Astrocyte (in vitro differentiated cells and primary cell): ENCODE measurements around the gene AQP12B. TPM values are rescaled to one million over a fixed set of nuclear protein-coding genes. Genes with fewer than 3 reads are reported as not detected.

Source experiments
- DNase-seq: peaks from one replicate; pipeline ENCODE4 v3.0.0-alpha.2; 2010; ENCODE audit warnings: low read depth
- FAIRE-seq: peaks from 2 replicates; lab custom pipeline; 2011; peaks lifted over from hg19 to GRCh38; lab: Jason Lieb, UNC
- H2AFZ ChIP-seq: 2 replicates; pipeline ENCODE4 v1.6.0; 2012; ENCODE audit warnings: low read depth, low read length, inconsistent platforms
- H3K27ac ChIP-seq: 2 replicates; pipeline ENCODE4 v1.5.1; 2011; ENCODE audit warnings: low read depth, low read length, inconsistent platforms
- H3K27me3 ChIP-seq: 2 replicates; pipeline ENCODE4 v1.6.0; 2011; ENCODE audit warnings: low read length, inconsistent platforms; ENCODE audit not compliant: insufficient read depth
- H3K36me3 ChIP-seq: 2 replicates; pipeline ENCODE4 v1.5.1; 2011; ENCODE audit warnings: low read length, inconsistent platforms; ENCODE audit not compliant: insufficient read depth
- H3K4me1 ChIP-seq: 2 replicates; pipeline ENCODE4 v1.5.1; 2011; ENCODE audit warnings: low read length, inconsistent platforms; ENCODE audit not compliant: insufficient read depth
- H3K4me2 ChIP-seq: 2 replicates; pipeline ENCODE4 v1.6.0; 2012; ENCODE audit warnings: low read length, inconsistent platforms
- H3K4me3 ChIP-seq: 2 replicates; pipeline ENCODE4 v1.5.1; 2011; ENCODE audit warnings: low read depth, mild to moderate bottlenecking, low read length, inconsistent platforms; ENCODE audit not compliant: insufficient read depth
- H3K79me2 ChIP-seq: 2 replicates; pipeline ENCODE4 v1.6.0; 2012; ENCODE audit warnings: mild to moderate bottlenecking, low read length, inconsistent platforms; ENCODE audit not compliant: insufficient read depth
- H3K9ac ChIP-seq: 2 replicates; pipeline ENCODE4 v1.6.0; 2012; ENCODE audit warnings: mild to moderate bottlenecking, low read length, inconsistent platforms
- H3K9me3 ChIP-seq: 2 replicates; pipeline ENCODE4 v1.5.1; 2012; ENCODE audit warnings: low read depth, mild to moderate bottlenecking, low read length, inconsistent platforms; ENCODE audit not compliant: insufficient read depth
- H4K20me1 ChIP-seq: 2 replicates; pipeline ENCODE4 v1.6.0; 2012; ENCODE audit warnings: low read length, inconsistent platforms; ENCODE audit not compliant: insufficient read depth
- H3K27ac Mint-ChIP-seq: one replicate; pipeline ENCODE4 v1.8.0; 2021; ENCODE audit warnings: mild to moderate bottlenecking, mixed read lengths; ENCODE audit not compliant: unreplicated experiment
- H3K27me3 Mint-ChIP-seq: one replicate; pipeline ENCODE4 v1.8.0; 2021; ENCODE audit warnings: low read depth, mixed read lengths; ENCODE audit not compliant: unreplicated experiment
- H3K36me3 Mint-ChIP-seq: one replicate; pipeline ENCODE4 v1.8.0; 2021; ENCODE audit warnings: low read depth, mixed read lengths; ENCODE audit not compliant: unreplicated experiment
- H3K4me1 Mint-ChIP-seq: one replicate; pipeline ENCODE4 v1.8.0; 2021; ENCODE audit warnings: low read depth, mixed read lengths; ENCODE audit not compliant: unreplicated experiment
- H3K4me3 Mint-ChIP-seq: one replicate; pipeline ENCODE4 v1.8.0; 2021; ENCODE audit warnings: mild to moderate bottlenecking, moderate library complexity, mixed read lengths; ENCODE audit not compliant: unreplicated experiment
- H3K9me3 Mint-ChIP-seq: one replicate; pipeline ENCODE4 v1.8.0; 2021; ENCODE audit warnings: mild to moderate bottlenecking, mixed read lengths; ENCODE audit not compliant: unreplicated experiment
- EZH2 ChIP-seq: IDR thresholded peaks from 2 replicates; pipeline ENCODE4 v1.6.1; 2012; ENCODE audit warnings: mild to moderate bottlenecking, low read length, inconsistent platforms; ENCODE audit not compliant: insufficient read depth
- total RNA-seq: library from RNA; stranded (reverse); gene quantifications from 2 replicates; pipeline ENCODE4 v1.2.1, GENCODE V29; 2021
- TF ChIP-seq, protein P1 (sequence below): IDR thresholded peaks from 2 replicates; pipeline ENCODE4 v1.5.1; 2011; ENCODE audit warnings: low read depth, mild to moderate bottlenecking, inconsistent platforms, low read length, moderate library complexity; ENCODE audit not compliant: insufficient read depth

The AQP12B gene
- total RNA-seq, 1 donor from 2014 or later, result not detected

DNA sequence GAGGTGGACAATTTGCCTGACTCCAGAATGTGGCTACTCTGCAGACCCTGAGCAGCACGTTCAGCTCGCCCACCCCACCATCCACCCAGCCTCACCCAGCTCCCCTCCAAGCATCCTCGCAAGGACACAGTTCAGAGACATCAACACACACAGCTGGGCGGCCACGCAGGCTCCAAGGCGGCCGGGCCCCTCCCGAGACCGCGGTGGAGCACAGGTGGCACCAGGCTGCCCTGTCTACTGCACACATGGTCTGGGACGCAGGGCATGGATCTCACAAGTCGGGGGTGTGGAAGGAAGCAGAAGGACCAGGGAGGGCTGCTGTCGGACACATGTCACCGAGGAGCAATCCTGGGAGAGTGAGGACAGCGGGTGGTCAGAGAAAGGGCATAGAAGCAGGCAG, 45.2 kb upstream of the AQP12B start:
- H4K20me1 ChIP-seq, result no peaks in the 10 kb centered on the region
- H3K4me2 ChIP-seq, result no peak overlapping the region
- H3K79me2 ChIP-seq, result no peaks in the 10 kb centered on the region
- Mint-ChIP-seq H3K27ac (no peak overlapping the region), H3K27me3 (peaks cover 25% of the 10 kb centered on the region), H3K36me3 (no peaks in the 10 kb centered on the region), H3K4me1 (peaks cover 1% of the 10 kb centered on the region), H3K9me3 (peaks cover 3% of the 10 kb centered on the region), H3K4me3 (no peak overlapping the region)
- H3K9me3 ChIP-seq, result no peaks in the 10 kb centered on the region
- FAIRE-seq (no peak), DNase-seq (no peak)
- H3K4me1 ChIP-seq, result no peaks in the 10 kb centered on the region
- no peak overlapping the region for H3K4me3 ChIP-seq
- H3K27ac ChIP-seq, result no peak overlapping the region
- no peak for TF ChIP-seq EZH2
- TF ChIP-seq, protein P1, sequence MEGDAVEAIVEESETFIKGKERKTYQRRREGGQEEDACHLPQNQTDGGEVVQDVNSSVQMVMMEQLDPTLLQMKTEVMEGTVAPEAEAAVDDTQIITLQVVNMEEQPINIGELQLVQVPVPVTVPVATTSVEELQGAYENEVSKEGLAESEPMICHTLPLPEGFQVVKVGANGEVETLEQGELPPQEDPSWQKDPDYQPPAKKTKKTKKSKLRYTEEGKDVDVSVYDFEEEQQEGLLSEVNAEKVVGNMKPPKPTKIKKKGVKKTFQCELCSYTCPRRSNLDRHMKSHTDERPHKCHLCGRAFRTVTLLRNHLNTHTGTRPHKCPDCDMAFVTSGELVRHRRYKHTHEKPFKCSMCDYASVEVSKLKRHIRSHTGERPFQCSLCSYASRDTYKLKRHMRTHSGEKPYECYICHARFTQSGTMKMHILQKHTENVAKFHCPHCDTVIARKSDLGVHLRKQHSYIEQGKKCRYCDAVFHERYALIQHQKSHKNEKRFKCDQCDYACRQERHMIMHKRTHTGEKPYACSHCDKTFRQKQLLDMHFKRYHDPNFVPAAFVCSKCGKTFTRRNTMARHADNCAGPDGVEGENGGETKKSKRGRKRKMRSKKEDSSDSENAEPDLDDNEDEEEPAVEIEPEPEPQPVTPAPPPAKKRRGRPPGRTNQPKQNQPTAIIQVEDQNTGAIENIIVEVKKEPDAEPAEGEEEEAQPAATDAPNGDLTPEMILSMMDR, result no peak
- H2AFZ ChIP-seq, result no peak overlapping the region
- peaks cover 2% of the 10 kb centered on the region for H3K27me3 ChIP-seq
- H3K9ac ChIP-seq, result no peak overlapping the region
- H3K36me3 ChIP-seq, result no peaks in the 10 kb centered on the region

DNA sequence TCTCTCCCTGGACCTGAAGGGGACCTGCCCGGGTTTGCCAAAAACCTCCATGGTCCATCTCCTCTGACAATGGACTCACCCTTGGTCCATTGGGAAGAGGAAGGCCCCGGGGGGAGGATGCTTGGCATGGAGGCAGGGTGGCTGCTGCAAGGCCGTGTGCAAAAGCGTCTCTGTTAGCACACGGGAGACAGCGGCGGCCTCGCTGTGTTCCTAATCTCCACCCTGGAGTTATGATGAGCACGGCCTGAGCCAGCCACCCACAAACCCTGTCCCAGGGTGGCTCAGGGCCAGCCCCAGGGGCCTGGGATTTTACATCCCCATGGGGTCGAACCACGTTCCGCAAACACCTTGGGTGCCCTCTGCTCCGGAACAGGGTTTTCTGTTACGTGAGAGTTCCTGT, 44.8 kb upstream of the AQP12B start:
- Mint-ChIP-seq H3K27me3 (peaks cover 26% of the 10 kb centered on the region), H3K36me3 (no peaks in the 10 kb centered on the region), H3K4me1 (peaks cover 1% of the 10 kb centered on the region), H3K27ac (no peak overlapping the region), H3K9me3 (peaks cover 3% of the 10 kb centered on the region), H3K4me3 (no peak overlapping the region)
- Histone ChIP-seq H3K36me3 (no peaks in the 10 kb centered on the region), H4K20me1 (no peaks in the 10 kb centered on the region), H3K4me3 (no peak overlapping the region), H3K27me3 (peaks cover 2% of the 10 kb centered on the region), H3K27ac (no peak overlapping the region), H3K4me1 (no peaks in the 10 kb centered on the region), H3K9ac (no peak overlapping the region), H3K79me2 (no peaks in the 10 kb centered on the region), H2AFZ (no peak overlapping the region), H3K9me3 (no peaks in the 10 kb centered on the region), H3K4me2 (no peak overlapping the region)
- TF ChIP-seq, protein P1, result no peak
- no peak for TF ChIP-seq EZH2
- FAIRE-seq, result no peak
- no peak for DNase-seq

DNA sequence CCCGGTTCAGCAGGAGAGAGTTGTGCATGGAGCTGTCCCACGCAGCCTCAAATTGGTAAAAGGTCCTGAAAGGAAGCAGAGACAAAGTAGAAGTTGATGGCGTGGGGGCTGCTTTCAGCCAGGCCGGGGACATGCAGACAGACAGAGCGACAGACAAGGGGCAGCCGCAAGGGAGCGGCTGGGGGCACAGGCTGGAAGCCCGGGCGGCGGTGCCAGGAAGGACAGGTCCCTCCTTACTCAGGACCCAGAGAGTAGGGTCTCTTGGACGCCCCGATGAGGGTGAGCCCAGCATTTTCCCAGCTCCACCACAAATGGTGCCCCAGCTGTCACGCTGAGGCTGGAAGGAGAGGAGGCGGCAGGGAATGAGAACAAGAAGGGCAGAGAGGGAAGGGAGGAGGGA, 44.2 kb upstream of the AQP12B start:
- H3K9me3 Mint-ChIP-seq, result peaks cover 3% of the 10 kb centered on the region
- peaks cover 1% of the 10 kb centered on the region for H3K4me1 Mint-ChIP-seq
- H3K27ac Mint-ChIP-seq, result no peak overlapping the region

More for the DNA sequence above, 44.2 kb upstream of the AQP12B start:
- FAIRE-seq (no peak), DNase-seq (no peak)
- Histone ChIP-seq H3K27me3 (peaks cover 2% of the 10 kb centered on the region), H3K27ac (no peak overlapping the region), H4K20me1 (no peaks in the 10 kb centered on the region), H3K9me3 (no peaks in the 10 kb centered on the region), H3K4me3 (no peak overlapping the region), H3K36me3 (no peaks in the 10 kb centered on the region), H3K79me2 (no peaks in the 10 kb centered on the region), H3K9ac (no peak overlapping the region), H2AFZ (no peak overlapping the region), H3K4me2 (no peak overlapping the region), H3K4me1 (no peaks in the 10 kb centered on the region)
- Mint-ChIP-seq H3K4me3 (no peak overlapping the region), H3K27me3 (peaks cover 26% of the 10 kb centered on the region), H3K36me3 (no peaks in the 10 kb centered on the region)
- no peak for TF ChIP-seq EZH2
- TF ChIP-seq, protein P1, result no peak
